HL-60/S4 (cell line): ENCODE measurements around the gene TTC22.

Source experiments
- in situ Hi-C: fragments of 300-500 bp; cut with MboI; formaldehyde crosslinking; loops from 2 replicates; pipeline ENCODE4 v1.14.3; 2022; ENCODE audit warnings: low sequenced_read_pairs

TTC22 gene

DNA sequence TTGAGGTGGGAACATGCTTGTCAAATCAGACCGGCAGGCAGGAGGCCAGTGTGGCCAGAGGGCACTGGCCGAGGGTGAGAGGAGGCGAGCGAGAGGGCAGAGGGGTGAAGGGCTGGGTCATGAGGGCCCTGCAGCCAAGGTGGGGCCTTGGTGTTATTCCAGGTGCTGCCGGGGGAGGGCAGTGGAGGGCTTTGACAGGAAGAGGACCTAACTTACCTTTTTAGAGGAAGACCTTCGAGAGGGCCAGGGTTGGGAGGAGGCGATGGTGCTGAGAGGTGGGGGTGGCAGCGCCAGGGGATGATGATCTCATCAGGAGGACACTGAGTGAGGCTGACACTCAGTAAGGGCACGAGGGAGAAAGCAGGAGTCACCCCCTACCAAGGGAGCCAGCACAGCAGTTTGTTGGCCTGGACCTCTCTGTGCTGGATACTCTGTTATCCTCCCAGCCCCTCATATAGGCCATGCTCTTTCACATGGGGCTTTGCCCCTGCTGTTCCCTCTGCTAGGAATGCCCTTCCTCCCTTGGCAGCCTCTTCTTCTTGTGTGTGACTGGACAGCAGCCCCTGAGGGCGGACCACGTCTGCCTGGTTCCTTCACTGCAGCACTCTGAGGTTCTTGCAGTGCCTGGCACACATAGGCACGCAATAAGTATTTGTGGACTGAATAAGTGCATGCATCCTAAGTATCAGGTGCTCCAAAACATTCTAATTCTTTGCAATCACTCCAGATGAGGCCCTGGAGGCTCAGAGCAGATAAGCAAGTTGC is 7.5 kb upstream of the TTC22 start:
- in situ Hi-C loops = no loop called here

DNA sequence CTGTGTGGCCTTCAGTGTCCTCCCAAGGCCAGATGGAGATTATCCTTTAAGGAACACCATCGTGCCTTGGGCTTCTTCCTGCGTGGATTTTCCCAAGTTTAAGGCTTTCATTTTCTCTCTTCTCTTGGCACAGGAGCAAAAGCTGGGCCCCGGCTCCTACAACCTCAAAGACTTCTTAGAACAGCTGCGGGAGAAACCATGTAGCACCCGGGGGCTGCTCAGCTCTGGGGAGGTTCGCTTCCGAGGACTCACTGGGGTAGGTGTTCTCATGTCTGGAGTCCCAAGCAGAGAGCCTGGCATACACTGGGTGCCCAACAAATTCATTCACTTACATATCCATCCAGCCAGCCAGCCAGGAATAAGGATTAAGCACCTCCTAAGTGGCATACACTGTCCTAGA is 6.6 kb upstream of the TTC22 start:
- in situ Hi-C loops = no loop called here

DNA sequence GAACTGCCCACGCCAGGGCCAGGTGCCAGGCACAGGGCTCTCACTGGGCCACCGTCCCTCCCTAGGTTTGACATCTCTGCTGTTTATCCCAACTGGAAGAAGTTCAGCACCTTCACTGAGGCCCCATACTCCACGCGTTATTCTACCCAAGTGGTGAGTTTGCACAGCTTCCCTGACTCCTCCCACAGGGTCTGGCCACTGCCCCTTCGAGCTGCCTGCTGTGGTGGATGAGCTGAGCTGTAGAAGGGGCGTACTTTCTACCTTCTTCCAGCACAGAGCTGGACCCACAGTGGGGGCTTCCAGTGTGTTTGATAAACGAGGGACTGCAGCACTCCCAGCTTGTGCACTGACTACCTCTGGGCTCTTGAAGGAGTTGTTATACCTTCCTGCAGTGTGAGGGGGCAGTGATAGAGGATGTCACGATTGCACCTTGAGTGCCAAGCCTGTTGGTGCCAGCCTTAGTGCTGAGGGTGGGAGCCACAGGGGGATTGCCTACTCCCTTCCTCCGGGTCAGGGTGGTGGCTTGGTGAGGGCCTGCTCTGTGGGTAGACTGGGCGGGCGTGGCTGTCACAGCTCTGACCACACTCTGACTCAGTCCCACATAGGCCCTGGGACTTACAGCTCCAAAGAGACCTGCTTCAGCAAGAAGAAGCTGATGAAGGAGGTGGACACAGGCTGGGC is 5.9 kb upstream of the TTC22 start:
- in situ Hi-C loops = no loop called here

DNA sequence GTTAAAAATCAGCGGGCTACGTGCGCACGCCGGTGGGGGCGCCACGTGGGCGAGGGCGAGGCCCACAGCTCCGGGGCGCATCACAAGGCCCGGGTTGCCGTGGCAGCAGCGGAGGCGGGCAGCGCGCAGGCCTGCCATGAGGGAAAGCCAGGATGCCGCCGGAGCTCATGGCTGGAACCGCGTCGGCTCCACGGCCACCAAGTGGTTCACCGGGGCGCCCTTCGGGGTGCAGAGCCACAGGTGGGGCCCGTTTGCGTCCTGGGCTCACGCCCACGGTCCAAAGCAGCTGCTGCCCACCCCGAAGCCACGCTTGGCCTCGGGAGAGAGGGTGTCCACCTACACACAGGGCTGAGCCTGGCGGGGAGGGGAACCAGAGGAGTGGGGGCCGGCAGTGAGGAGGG is 4.9 kb upstream of the TTC22 start:
- in situ Hi-C loops = no loop called here

DNA sequence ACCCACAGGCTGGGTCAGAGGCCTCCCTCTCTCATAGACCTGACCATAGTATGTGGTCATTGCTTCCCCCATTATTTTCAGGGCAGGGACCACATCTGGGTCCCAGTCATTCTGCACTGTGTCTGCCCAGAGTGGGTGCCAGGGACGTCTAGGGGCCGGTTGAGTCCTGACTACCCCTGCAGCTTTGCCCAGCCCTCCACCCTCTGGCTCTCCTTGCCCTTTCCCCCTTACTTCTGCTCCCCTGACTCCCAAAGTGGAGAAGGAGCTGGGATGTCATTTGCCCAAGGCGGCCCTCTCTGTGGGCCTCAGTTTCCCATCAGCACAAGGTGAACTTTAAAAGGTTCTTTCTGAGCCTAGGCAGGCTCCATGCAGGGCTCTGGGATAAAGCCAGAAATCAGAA is 4.3 kb upstream of the TTC22 start:
- in situ Hi-C loops = no loop called here

DNA sequence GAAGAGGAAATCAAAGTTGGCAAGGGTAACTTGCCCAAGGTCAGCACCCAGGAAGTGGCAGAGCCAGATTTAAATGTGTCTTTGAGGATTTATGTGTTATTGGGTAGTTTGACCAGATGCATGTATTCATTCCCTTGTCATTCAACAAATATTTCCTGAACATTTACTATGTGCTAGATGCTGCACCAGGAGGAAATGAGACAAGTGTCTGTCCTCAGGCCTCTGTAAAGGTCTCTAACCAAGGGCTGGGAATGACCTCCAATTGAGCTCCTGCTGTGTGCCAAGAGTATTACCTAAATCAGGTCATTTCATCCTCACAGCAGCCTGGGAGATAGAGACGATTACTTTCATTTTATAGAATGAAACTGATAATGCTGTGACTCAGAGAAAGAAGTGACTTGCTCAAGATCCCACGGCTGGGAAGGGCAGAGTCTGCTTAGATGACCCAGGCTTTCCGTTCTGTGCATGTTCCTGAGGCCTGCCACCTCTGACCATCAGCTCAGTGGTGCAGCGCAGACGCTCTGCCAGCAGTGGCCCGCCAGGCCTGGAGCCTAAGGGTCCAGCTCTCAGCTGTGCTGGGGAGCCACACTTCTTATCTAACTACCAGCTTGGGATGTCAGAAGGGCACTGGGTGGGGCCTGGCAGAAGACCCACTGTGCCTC is 3.5 kb upstream of the TTC22 start:
- in situ Hi-C loops = no loop called here

DNA sequence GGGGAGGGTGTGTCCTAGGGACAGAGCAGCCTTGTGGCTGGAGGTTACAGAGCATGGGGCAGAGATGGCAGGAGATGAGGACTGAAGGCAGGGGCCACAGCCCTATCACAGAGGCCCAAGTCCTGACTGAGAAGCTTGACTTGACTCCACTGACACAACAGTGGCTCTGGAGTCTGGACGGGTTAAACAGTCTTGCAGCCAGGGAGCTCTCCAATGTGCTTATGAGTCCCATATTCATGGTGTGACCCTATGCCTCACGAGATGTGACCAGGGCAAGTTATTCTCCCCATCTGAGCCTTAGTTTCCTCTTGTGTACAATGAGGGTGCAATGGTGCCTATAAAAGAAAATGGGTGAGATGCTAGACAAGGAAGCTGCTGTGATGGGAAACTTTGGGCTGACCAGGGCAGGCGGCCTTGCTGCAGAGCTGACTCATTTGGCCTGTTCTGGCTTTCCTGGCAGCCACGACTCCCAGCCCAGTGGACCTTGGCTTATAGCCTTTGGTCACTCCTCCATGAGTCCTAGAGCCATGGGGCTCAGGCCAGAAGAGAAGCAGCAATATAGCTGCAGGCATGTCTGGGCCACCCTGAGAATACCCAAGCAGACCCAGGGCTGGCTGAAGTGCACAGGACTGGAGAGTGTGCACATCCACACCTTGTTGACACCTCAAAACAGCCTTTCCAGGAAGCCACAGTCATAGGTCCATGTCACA is 2.8 kb upstream of the TTC22 start:
- in situ Hi-C loops = no loop called here

DNA sequence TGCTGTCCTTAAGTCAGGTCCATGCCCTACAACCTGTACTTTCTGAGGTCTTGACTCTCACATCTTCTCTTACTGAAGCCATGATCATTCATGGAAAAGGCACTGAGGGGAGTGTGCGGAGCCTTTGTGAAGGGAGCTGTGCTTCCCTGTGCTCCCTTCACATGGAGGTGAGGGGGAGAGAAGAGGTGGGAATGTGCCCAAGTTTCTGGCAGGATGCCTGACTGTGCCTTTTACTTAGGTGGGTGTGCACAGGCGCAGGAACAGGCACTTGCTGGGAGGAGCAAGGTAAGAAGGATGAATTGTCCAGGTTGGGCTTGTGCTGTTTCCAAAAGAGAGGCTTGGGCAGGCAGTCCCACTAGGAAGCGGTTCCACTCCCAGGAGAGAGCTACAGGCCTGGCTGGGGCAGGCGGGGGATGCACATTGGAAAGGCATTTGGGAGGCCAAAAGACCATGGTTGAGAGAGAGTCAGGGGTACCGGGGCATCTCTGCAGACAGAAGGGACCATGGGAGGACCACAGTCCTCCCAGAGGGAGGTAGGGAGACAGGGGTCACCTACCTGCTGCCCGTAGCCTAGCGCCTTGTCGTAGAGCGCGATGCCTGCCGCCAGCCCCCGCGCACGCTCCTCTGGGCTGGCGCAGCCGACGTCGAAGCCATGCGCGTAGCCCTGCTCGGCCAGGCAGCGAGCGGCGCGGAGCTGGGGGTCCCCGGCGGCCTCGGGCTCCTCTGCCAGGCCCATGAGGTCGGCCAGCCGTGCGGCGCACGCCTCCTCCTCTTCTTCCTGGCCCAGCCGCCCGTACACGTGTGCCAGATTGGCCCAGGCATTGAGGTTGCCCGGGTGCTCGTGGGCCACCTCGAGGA is 853 bp downstream of the TTC22 start:
- in situ Hi-C loops = no loop called here

DNA sequence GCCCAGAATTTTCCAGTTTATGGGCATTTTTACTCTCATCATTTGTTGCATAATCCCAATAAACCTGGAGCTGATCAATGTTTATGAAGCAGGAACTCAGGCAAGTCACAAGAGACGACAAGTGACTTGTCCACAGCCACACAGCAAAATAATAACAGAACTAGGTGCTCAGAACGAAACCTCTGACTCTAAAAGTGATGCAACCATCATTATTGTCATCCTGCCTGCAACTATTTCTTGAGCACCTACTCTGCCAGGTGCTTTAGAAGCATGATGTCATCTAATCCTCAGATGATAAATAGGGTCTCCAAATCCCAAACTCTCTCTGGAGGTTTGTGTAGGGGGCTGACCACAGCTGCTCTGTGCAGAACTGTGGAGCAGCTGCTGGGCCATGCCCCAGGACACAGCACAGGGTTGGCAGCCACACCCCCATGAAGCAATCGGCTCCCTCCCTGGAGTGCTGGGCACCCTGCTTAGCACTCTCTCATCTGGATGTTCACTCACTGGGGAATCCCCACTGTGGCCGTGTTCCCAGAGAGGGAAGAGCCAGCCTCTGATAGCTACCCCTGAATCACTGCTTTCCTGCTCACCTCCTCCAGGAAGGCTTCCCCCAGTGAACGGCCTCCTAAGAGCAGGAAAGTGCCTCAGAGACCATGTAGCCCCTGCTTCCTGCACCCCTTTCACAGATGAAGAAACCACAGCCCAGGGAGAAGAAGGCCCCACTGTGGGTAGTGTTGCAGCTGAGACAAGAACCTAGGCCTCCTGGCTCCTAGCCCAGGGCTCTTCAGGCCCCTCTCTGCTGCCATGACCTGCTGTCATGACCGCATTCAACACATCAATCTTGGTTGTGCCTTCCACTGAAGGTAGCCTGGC is 2.1 kb downstream of the TTC22 start:
- in situ Hi-C loops = loop anchor here (25.0 kb wide), 1 partner anchor 737 kb away; the partner anchor contains the start of genes TCEANC2 and TMEM59

DNA sequence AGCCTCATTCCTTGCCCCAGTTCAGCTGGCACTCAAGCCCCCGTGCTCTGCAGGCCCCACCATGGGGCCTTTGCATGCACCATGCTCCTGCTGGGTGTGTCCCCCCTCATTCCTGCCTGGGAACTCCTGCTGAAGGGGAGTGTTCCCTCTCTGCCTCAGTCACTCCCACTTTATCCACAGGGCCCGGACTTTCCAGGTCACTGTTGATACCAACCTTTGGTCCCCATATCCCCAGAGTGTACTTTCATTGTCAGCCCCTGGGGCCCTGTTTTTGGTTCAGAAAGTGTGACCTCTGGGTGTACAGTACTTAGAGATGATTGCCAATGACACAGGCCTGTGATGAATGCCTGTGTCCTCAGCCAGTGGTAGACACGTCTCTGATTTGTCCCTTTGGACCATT is 2.9 kb downstream of the TTC22 start:
- in situ Hi-C loops = loop anchor here (25.0 kb wide), 1 partner anchor 736 kb away; the partner anchor contains the start of genes TCEANC2 and TMEM59

DNA sequence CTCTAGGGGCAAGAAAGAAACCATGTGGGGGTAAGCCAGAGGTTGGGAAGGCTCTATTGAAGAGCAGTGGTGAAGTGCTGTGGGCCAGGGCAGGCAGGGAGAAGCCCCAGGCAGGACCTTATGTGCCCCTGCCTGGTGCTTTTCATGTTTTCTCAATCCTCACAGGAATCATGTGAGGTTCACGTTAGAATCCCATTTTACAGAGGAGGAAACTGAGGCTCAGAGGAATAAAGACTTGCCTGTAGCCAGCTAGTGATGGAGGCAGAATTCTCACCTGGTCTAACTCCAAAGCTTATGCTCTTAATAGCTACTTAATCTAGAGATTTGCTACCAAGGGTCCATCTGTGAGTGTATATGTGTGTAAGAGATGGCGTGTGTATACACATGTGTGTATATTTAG is 4.2 kb downstream of the TTC22 start:
- in situ Hi-C loops = loop anchor here (25.0 kb wide), 1 partner anchor 735 kb away; the partner anchor contains the start of genes TCEANC2 and TMEM59

DNA sequence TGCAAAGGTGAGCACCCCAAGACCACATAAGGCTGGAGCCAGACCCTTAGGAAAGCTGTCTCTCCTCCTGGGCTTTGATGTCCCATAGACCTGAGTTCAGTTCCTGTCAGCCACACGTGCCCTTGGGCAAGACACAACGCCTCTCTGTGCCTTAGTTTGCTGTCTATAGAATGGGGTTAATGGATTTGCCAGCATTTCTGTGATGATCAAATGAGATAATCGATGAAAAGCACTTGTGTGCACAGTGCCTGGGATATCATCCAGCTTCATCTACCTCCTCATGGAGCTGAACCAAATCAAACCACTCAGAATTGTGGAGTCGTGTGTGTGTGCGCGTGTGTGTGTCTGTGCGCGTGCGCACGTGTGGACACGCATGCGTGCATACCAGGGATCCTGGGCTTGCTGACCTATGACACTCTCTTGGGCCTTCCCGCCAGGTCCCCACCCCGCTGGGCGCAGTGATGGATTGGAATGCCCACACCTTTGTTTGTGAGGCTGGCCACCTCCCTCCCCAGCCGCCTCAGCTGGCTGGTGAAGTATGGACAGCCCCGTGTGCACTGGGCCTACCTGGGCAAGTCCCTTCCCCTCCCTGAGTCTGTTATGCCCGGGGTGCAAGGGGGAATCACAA is 5.2 kb downstream of the TTC22 start:
- in situ Hi-C loops = loop anchor here (25.0 kb wide), 1 partner anchor 734 kb away; the partner anchor contains the start of genes TCEANC2 and TMEM59

DNA sequence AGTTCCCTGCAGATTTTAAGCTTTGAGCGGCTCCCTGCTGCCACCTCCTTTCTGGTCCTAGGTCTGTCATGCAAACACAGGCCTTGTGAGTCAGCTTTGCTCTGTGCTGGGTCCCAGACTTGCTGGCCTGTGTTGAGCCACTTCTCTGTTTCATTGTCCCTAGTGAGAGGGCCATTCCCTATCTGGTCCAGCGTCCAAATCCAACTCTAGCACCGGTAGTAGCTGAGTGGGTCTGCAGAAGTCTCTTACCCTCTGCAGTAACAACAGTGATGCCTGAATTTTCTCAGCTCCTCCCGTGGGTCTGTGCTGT is 5.8 kb downstream of the TTC22 start:
- in situ Hi-C loops = loop anchor here (25.0 kb wide), 1 partner anchor 733 kb away; the partner anchor contains the start of genes TCEANC2 and TMEM59

DNA sequence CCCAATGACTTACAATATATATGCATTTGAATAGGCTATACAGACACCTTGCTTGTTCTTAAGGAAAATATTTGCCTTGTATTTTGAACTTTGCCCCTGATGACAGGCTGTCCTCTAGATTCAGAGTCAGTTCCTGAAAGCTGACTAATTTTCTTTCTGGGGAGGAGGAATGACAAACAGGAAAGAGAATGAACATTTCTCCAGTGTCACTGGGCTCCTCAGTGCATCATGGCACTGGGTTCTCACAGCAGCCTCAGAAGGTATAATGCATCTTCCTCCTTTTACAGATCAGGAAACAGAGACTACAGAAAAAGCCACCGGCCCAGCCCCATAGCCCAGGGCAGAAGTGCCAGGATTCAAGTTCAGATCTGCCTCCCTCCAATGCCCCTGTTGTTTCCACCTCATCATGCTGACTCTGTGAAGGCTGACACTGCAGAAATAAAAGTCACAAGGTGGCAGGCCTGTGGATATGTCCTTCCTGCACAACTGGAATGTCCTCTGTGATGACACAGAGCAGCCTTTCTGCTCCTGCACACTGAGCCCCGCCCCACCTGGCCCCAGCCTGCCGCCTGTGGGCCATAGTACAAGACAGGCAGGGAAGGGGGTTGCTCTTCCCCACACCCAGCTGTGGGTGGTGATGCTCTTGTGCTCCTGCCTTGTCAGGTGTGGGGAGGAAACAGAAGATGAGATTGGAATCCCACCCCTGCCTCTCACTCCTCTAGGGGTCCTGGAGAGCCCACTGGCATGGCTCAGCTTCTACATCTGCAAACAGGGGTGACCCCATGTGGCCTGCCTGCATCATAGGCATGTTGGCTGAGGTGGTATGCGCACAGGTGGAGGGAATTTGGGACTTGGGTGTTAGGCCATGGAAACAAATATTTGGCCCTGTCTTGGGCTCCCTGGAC is 6.4 kb downstream of the TTC22 start:
- in situ Hi-C loops = loop anchor here (25.0 kb wide), 1 partner anchor 732 kb away; the partner anchor contains the start of genes TCEANC2 and TMEM59

DNA sequence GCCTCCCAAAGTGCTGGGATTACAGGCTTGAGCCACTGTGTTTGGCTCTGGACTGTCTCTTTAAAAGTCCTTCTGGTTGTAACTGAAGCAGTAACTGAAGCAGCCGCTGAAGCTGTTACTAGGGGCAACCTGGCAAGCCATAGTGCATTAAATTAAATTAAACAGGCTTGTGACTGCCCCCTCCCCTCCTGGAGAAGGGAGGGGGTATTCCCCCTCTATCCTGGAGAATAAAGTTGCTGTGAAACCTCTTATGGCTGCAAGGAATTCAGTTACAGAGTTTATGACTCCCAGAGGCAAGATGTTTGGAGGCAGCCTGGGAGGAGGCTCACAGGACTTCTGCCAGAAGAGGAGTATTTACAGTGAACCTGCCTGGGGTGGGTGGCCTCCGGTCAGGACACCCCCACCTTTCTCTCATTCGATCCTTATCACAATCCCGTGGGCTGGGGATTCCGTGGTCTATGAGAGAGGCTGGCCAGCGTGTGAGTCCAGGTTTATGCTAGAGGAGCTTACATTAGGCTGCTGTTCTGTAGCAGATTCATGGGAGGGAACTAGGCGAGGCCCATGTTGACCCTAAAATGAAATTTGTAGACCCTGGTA is 8.3 kb downstream of the TTC22 start:
- in situ Hi-C loops = loop anchor here (25.0 kb wide), 1 partner anchor 730 kb away; the partner anchor contains the start of genes TCEANC2 and TMEM59

DNA sequence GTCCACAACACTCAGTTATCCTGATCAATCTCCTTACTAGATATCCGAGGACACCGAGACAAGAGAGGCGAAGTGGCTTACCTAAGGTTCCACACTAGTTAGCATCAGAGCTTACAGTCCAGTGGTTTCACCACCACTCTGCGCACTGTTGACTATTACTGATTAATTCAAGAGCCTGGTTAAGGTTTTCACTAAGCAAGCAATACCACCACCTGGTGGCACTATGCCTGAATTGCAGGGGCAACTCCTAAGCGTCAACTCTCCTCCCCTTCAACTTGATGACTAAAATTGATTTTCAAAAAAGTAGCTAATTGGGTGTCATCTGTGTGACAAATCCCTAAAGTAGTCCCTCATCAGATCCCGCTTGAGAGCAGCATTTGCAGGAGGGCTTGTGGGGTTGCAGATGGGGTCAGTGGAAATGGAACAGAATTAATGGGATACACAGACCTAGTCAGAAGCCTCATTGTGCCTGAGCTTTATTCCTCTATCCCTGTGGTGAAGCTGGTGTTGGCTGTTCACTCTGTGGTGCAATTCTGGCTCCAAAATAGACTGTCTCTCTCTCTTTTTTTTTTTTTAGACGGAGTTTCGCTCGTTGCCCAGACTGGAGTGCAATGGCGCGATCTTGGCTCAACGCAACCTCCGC is 9.1 kb downstream of the TTC22 start:
- in situ Hi-C loops = loop anchor here (25.0 kb wide), 1 partner anchor 730 kb away; the partner anchor contains the start of genes TCEANC2 and TMEM59
